HG03108 (cell line): Measurements from ENCODE around the gene PLCB4.

Source experiments
- ATAC-seq: cut with Tn5 transposase; IDR thresholded peaks from one replicate; pipeline ENCODE4 v1.9.1; 2021; ENCODE audit warnings: moderate library complexity; ENCODE audit not compliant: unreplicated experiment

The PLCB4 gene

DNA sequence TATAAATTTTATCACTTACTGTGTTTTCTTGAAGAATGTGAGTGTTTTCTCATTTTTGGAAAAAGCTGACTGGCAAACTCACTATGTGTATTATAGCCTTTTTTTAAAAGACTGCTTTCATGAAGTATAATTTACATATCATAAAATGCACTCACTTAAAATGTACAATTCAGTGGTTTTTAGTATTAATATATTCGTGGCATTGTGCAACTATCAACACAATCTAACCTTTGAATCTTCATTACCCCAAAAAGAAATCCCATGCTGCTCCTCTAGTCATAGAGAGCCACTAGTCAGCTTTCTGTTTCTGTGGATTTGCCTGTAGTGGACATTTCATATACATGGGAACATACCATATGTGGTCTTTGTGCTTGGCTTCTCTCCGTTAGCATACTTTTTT, 143.8 kb downstream of the PLCB4 start:
- no peak for ATAC-seq

DNA sequence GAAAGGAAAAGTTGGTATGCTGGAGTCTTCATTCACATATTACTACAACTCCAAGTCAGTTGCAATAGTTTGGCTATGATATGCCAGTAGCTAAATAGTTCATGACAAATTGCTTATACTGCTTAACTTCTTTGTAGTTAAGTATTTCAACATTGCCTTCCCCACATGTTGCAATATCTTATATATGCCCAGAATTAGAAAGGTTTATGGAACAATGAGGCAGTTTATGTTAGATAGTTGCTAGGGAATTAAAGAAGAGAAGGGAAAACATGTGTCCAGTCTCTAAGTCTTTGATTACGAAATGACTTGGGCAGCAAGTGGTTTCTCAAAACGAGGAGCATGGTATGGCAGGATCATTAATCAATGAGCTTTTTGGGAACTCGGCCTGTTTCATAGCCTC, 145.8 kb downstream of the PLCB4 start:
- no peak for ATAC-seq

- ATAC-seq, result no peak
Observed at GRCh38 chr20:9215539-9215938, 146.7 kb downstream of the PLCB4 start.

GRCh38 chr20:9218531-9218961, 149.7 kb downstream of the PLCB4 start:
- ATAC-seq, result no peak

DNA sequence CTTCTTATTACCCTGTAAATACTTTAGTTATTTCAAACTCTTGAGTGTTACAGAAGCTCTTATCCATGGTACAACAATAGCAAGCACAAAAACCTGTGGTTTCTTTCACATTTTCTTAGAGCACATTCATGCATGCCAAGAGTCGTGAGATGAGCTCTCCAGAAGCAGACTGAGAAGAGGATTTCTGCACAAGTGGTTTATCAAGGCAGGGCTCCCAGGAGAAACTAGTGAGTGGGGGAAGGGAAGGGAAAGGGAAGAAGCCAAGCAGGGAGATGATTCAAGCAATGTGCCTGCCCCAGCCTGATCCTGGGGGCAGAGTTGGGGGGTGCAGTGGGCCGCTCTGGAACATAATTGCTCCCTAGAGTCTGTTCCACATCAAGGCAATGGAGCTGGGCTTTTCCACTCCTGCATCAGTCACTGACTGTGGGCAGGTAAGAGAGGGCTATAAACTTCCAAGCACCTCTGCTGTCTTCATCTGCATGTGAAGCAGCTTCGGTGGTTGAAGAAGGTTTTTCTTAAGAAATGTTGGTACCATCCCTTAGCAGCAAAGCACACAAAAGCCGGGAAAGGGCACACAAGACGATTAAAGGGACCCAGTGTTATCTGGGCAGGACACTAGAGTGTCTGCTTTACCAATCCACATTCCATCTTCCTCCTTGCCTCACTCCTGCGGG, 152.1 kb downstream of the PLCB4 start:
- no peak for ATAC-seq

DNA sequence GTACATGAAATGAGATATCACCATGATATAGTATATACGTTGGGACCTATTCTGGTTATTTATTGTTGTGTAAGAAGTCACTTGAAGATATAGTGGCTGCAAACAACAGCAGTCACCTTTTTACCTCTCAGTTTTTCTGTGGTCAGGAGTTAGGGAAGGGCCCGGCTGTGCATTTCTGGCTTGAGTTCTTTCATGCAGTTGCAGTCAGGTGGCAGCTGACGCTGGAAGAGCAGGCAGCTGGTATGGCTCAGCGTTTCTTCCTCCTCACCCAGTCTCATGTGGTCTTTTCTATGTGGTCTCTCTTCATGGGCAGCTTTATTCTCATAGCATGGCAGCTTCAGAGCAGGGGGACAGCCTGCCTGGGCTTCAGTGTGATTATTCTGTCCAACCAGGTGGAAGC, 154.4 kb downstream of the PLCB4 start:
- ATAC-seq, result no peak

- no peak for ATAC-seq
Observed at GRCh38 chr20:9225879-9226278, 157.0 kb downstream of the PLCB4 start.

- no peak for ATAC-seq
Observed at GRCh38 chr20:9227896-9228615, 159.2 kb downstream of the PLCB4 start.

- ATAC-seq, result no peak
Observed at GRCh38 chr20:9228774-9229450, 160.0 kb downstream of the PLCB4 start.

DNA sequence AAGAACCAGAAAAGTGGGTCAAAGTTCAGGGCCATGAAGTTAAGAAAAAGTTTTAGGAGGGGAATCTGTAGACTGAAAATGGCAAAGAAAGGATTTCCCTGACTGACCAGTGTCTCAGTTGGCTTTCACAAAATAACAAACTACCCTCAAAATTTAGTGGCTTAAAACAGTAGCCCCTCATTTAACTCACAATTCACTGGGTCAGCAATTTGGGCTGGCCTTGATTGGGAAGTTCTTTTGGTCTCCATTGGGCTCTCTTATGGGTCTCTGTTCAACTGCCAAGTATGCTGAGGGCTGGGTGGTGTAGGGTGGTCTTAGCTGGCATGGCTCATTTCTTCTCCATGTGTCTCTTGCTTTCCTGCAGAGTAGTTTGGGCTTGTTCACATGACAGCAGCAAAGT, 161.5 kb downstream of the PLCB4 start:
- ATAC-seq, result no peak

DNA sequence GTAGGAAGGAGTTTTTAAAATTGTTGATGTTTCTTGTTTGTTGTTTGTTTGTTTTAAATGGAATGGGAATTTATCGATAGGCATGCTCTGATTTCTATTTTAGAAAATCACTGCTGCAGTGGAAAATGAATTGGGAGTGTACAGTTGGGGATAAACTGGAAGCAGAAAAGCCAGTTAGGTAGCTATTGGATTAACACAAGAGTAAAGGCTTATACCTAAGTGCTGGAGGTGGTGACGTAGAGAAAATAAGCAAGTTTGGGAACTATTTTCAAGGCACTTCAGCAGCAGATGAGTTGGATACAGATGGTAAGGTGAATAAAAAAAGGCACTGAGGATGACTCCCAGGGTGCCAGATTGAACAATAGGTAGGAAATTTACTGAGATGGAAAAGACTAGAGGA, 164.9 kb downstream of the PLCB4 start:
- no peak for ATAC-seq

GRCh38 chr20:9235518-9235917, 166.6 kb downstream of the PLCB4 start:
- no peak for ATAC-seq

GRCh38 chr20:9236458-9236857, 167.6 kb downstream of the PLCB4 start:
- no peak for ATAC-seq

DNA sequence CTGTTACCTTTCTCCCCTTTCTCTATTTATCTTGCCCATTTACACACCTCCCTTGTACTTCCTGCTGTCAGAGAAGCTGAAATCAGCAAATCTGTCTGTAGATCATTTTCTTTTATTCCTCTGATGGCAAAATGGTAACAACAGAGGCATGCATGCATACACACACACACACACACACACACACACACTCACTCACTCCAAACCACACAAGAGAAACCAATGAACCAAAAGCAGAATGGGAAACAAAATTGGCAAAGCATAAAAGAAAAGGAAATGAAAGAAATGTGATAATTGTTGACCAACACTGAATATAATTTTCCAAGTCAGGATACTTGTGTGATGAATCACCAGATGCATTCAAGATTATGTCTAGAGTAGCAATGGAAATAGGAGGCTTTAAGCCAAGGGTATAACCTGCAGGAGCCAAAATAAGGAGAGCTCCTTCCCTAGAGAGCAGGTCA, 172.4 kb downstream of the PLCB4 start:
- no peak for ATAC-seq

DNA sequence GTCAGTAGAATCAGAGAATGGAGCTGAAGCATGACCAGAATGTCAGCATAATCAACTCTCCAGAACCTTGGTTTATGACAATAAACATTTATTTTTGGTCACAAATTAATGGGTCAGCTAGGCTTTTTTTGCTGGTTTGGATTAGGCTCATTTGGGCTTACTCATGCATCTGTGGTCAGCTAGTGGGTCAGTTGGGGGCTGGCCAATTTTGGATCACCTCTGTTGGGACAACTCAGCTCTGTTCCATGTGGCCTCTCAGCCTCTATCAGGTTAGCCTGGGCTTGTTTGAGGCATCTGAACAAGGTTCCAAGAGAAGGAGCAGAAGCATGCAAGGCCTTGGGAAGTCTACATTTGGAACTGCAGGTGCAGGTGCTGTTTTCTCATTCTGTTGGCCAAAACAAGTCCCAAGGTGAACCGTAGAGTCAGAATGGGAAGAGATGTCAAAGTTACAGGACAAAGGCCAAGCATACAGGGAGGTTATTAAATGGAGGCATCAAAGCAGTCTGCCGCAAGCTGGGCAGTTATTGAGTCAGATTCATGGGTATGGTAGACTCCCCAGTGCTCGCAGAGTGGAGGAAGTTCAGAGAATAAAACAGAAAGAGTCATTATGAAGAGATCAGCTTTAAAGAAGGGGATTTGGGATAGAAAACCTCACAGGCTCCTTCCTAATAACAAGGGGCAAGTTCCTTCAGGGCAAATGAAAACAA, 173.0 kb downstream of the PLCB4 start:
- ATAC-seq, result no peak

DNA sequence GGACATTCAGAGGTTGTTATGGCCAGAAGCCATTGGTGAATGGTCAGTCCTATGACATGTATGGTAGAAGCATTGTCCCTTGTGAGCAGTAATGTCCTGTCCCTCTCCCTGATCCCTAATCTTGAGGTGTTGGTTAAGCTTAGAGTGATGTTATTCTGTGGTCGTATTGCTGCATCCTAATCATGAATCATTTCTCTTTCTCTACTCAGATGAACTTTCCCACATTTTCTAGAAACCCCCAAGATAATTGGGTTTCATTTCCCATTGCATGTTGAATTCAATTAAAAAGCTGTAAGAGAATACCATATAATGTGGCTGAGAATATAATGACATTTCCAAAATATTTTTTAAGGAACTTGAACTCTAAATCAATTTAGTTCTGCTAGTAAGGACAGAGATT, 175.1 kb downstream of the PLCB4 start:
- ATAC-seq, result no peak

DNA sequence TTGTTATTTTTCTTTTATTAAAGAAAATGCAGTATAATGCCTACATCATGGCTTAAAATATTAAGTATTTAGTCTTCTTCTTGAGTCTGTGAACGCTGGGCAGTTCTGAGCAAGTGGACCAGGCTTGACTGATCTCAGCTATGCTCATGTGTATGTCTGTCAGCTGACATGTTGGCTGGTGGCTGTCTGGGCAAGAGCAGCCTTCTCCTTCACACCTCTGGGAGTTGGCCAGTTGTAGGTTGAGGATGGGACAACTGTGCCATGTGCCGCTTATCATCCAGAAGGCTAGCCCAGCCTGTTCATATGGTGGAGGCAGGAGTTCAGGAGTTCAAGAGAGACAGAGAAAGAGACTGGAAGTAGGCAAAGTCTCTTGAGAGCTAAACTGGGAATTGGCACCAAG, 175.9 kb downstream of the PLCB4 start:
- ATAC-seq, result no peak

DNA sequence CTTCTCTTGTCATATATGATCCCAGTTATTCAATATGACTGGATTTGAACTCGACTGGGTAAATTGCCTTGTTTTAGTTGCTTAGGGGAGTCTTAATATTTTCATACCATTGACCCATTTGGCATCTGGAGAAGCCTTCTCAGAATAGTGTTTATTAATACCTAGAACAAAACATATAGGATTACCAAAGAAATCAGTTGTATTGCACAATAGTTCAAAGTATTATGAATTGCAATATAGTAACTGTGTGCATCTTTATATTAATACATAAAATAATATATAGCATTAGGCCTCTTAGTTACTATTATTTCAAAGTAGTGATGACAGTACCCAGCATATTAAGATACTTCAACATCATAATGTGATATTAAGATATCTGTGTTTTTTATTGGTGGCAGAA, 177.8 kb downstream of the PLCB4 start:
- ATAC-seq, result no peak

- no peak for ATAC-seq
Observed at GRCh38 chr20:9250511-9250910, 181.6 kb downstream of the PLCB4 start.

DNA sequence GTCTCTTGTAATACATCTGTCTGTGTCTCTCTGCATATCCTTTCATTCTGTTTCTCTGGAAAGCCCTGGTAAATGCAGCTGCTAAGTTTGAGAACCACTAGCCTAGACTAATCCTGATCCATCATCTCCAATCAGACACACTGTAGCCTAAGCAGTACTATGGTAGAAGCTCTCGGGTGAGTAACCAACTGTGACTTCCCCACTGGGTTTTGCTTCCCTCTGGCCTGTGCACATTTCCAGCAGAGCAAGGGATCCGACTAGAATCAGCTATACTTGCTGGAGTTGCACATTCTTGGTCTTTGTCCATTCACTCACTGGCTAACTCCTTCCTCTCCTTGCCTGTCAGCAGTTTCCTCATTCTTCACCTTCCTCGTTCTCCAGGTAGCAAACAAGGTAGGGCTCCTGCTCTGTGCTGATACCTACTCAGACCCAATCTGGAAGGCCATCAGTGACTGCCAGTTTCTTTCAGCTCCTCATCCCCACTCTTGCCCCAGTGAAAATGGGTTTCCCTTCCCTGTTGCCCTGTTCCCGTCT, 184.2 kb downstream of the PLCB4 start:
- no peak for ATAC-seq

DNA sequence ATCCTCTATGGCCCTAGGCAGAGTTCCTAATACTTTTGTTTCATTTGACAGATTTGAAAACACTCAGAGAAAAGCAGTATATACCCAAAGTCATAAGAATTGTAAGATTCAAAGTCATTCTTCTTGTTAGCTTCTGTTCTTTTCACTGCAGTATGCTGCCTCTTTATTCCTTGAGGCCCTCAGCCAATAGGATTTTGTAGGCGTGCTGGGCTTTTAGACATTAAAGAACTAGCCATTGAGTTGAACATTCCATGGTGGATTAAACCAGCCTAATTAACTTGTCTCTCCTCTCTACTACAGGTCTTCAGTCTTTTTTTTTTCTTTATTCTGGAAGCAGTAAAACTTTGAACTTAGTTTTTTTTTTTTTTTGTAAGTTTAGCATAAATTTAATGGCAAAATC, 186.3 kb downstream of the PLCB4 start:
- ATAC-seq, result no peak
